K562 (cell line): ENCODE results near the gene C10orf95. TPM values are rescaled to one million over a fixed set of nuclear protein-coding genes. Genes with fewer than 3 reads are reported as not detected.

Source experiments
- ATAC-seq: fragments of 200-7000 bp; cut with Tn5 transposase; 3 replicates; pipeline ENCODE4 v1.9.1; 2020; ENCODE audit warnings: moderate library complexity
- BruUV-seq: library from RNA; stranded (reverse); fragments of 400-500 nt; replicated peaks from 2 replicates; lab custom pipeline; 2021; lab: Mats Ljungman, UMichigan
- CTCF ChIA-PET: fragments of 300-600 bp; formaldehyde crosslinking; extraction: SDS; loops from one replicate; lab custom pipeline; 2021; ENCODE audit warnings: low intra/inter-chr PET ratio; lab: Yijun Ruan, JAX
- POLR2A ChIA-PET: fragments of 300-600, 350-650 bp; sonication (Branson Sonifier 250); formaldehyde crosslinking; extraction: SDS; loops from one replicate; lab custom pipeline; 2021; ENCODE audit warnings: antibody characterized with exemption, inconsistent platforms; lab: Yijun Ruan, JAX
- DNase-seq, 4 experiments: peaks; one replicate each; pipeline versions ENCODE4 v3.0.0 to v3.0.0-alpha.2; 2011 to 2018; ENCODE audit warnings: low spot score in 3 of 4, mixed read lengths in 3 of 4; ENCODE audit errors: extremely low read depth in 1 of 4
- FAIRE-seq: peaks from 2 replicates; lab custom pipeline; 2011; peaks lifted over from hg19 to GRCh38; lab: Jason Lieb, UNC
- H2AFZ ChIP-seq: 2 replicates; pipeline ENCODE4 v1.6.0; 2011; ENCODE audit warnings: low read depth, low read length, control low read depth, inconsistent platforms
- H3K27ac ChIP-seq: fragments of 200-600 bp; 3 replicates; pipeline ENCODE4 v1.8.0; 2011; ENCODE audit warnings: low read depth, mild to moderate bottlenecking, control low read depth, inconsistent platforms, low read length, moderate library complexity, mixed read lengths; ENCODE audit errors: extremely low read depth
- H3K27me3 ChIP-seq, 2 experiments: fragments of 300-600 bp in 1 of 2; 2 replicates in 1 of 2; 3 replicates in 1 of 2; pipeline versions ENCODE4 v1.6.0 to v1.8.0; 2011; ENCODE audit warnings: inconsistent platforms in 2 of 2, low read length in 2 of 2, mild to moderate bottlenecking in 1 of 2, mixed read lengths in 1 of 2, moderate library complexity in 1 of 2; ENCODE audit not compliant: control insufficient read depth in 2 of 2, insufficient read depth in 2 of 2
- H3K36me3 ChIP-seq: fragments of 300-600 bp; 3 replicates; pipeline ENCODE4 v1.8.0; 2011; ENCODE audit warnings: mild to moderate bottlenecking, low read length, inconsistent platforms; ENCODE audit not compliant: control insufficient read depth, insufficient read depth
- H3K4me1 ChIP-seq, 2 experiments: fragments of 200-600 bp in 1 of 2; replicated peaks in 1 of 2; 2 replicates in 1 of 2; 3 replicates in 1 of 2; pipeline versions ENCODE4 v1.5.1 to v1.8.0; 2011; ENCODE audit warnings: inconsistent platforms in 2 of 2, low read length in 2 of 2, mild to moderate bottlenecking in 1 of 2, mixed read lengths in 1 of 2, moderate library complexity in 1 of 2; ENCODE audit not compliant: control insufficient read depth in 2 of 2, insufficient read depth in 2 of 2
- H3K4me2 ChIP-seq: 2 replicates; pipeline ENCODE4 v1.6.1; 2011; ENCODE audit warnings: low read length, control low read depth, inconsistent platforms, mixed read lengths; ENCODE audit not compliant: insufficient read depth
- H3K4me3 ChIP-seq: fragments of 200-600 bp; sonication (generic), shearing (Covaris generic); 2 replicates; pipeline ENCODE4 v1.5.1; 2016; ENCODE audit warnings: control low read depth, inconsistent platforms
- H3K79me2 ChIP-seq: fragments of 200-600 bp; 3 replicates; pipeline ENCODE4 v1.8.0; 2011; ENCODE audit warnings: low read length, inconsistent platforms; ENCODE audit not compliant: control insufficient read depth, insufficient read depth
- H3K9ac ChIP-seq, 2 experiments: 2 replicates each; pipeline versions ENCODE4 v1.6.0 to v1.6.1; 2011; ENCODE audit warnings: low read depth in 2 of 2, low read length in 2 of 2, control low read depth in 1 of 2, inconsistent platforms in 1 of 2, mild to moderate bottlenecking in 1 of 2, mixed read lengths in 1 of 2; ENCODE audit not compliant: insufficient read depth in 1 of 2
- H3K9me1 ChIP-seq: one replicate; pipeline ENCODE4 v1.6.0; 2011; ENCODE audit warnings: inconsistent platforms, mild to moderate bottlenecking, low read length, moderate library complexity; ENCODE audit not compliant: control insufficient read depth, insufficient read depth
- H3K9me3 ChIP-seq: replicated peaks from 2 replicates; pipeline ENCODE4 v1.5.1; 2011; ENCODE audit warnings: low read depth, low read length, inconsistent platforms; ENCODE audit not compliant: control insufficient read depth, insufficient read depth
- H4K20me1 ChIP-seq: replicated peaks from 2 replicates; pipeline ENCODE4 v1.6.1; 2011; ENCODE audit warnings: low read length, inconsistent platforms, mixed read lengths; ENCODE audit not compliant: control insufficient read depth, insufficient read depth
- ILF3 ChIP-seq: fragments of 450-650 bp; IDR thresholded peaks from 2 replicates; pipeline ENCODE4 v1.6.1; 2018; ENCODE audit warnings: antibody characterized with exemption, mild to moderate bottlenecking, moderate library complexity, borderline replicate concordance
- STAG1 ChIP-seq: sonication (generic); formaldehyde crosslinking; IDR thresholded peaks from 2 replicates; pipeline ENCODE4 v1.5.0; 2020; ENCODE audit warnings: missing genetic modification reagents, borderline replicate concordance
- TEAD1 ChIP-seq, 2 experiments: fragments of 450-650 bp in 1 of 2; sonication (generic) in 1 of 2; formaldehyde crosslinking; IDR thresholded peaks; 2 replicates each; pipeline versions ENCODE4 v1.4.0 to v1.8.0; 2020 to 2022; ENCODE audit warnings: mild to moderate bottlenecking in 2 of 2, missing genetic modification reagents in 1 of 2
- TEAD4 ChIP-seq, 2 experiments: sonication (generic) in 1 of 2; formaldehyde crosslinking in 1 of 2; IDR thresholded peaks; 2 replicates each; pipeline versions ENCODE4 v1.6.1 to v1.8.0; 2012 to 2022; ENCODE audit warnings: borderline replicate concordance in 1 of 2, inconsistent platforms in 1 of 2, low read length in 1 of 2, mild to moderate bottlenecking in 1 of 2, missing genetic modification reagents in 1 of 2
- ZNF134 ChIP-seq: fragments of 250-450 bp; sonication (Bioruptor Pico); conservative IDR thresholded peaks from 2 replicates; pipeline ENCODE4 v1.4.0; 2020
- ZNF140 ChIP-seq: fragments of 250-450 bp; sonication (Bioruptor Pico); IDR thresholded peaks from 2 replicates; pipeline ENCODE4 v1.8.0; 2021; ENCODE audit warnings: moderate library complexity, mild to moderate bottlenecking, inconsistent platforms
- ZNF24 ChIP-seq: fragments of 450-650 bp; IDR thresholded peaks from 2 replicates; pipeline ENCODE4 v1.6.1; 2016
- ZNF395 ChIP-seq: fragments of 200-800 bp; sonication (Bioruptor generic); IDR thresholded peaks from 2 replicates; pipeline ENCODE4 v1.6.1; 2017; ENCODE audit warnings: missing genetic modification characterization, missing compliant biosample characterization
- ZNF586 ChIP-seq: fragments of 450-650 bp; formaldehyde crosslinking; conservative IDR thresholded peaks from 2 replicates; pipeline ENCODE4 v1.4.0; 2020; ENCODE audit warnings: mild to moderate bottlenecking, moderate library complexity
- WGBS: fragments of 100-300 bp; shearing (Covaris generic); methylation state at CpG from one replicate; pipeline ENCODE4 v1.1.6; 2016; ENCODE audit warnings: low coverage, mixed read lengths; ENCODE audit not compliant: insufficient coverage; ENCODE audit errors: missing lambda C conversion rate; 5-methylcytosine and 5-hydroxymethylcytosine counted together
- in situ Hi-C: fragments of 300-500 bp; cut with MboI; formaldehyde crosslinking; loops from 4 replicates; pipeline ENCODE4 v1.15.0; 2018; ENCODE audit warnings: inconsistent platforms, mixed read lengths
- intact Hi-C: fragments of 100-400 bp; cut with micrococcal nuclease; formaldehyde crosslinking; loops from 2 replicates; pipeline ENCODE4 v1.14.2; 2022
- polyA plus RNA-seq, 8 experiments: library from polyadenylated mRNA; depleted of rRNA in 4 of 8; stranded (reverse) in 5 of 8; unstranded in 3 of 8; fragments of >200 nt; fragmentation: Nextera tagmentation in 2 of 8; fragmentation: Illumina TruSeq in 1 of 8; extraction: Ambion mirVana in 2 of 8; extraction: Trizol in 1 of 8; gene quantifications; 2 replicates each; pipeline versions ENCODE4 v1.2.1 to v1.2.3, GENCODE V29; 2011 to 2014; ENCODE audit warnings: inconsistent platforms in 1 of 8, missing spikeins in 1 of 8
- total RNA-seq, 7 experiments: library from RNA; depleted of rRNA in 6 of 7; stranded (reverse); fragments of >200 nt in 6 of 7; fragmentation: Illumina TruSeq in 2 of 7; extraction: Trizol in 2 of 7; gene quantifications; 2 replicates each; pipeline versions ENCODE4 v1.2.1 to v1.2.3, GENCODE V29; 2011 to 2021; ENCODE audit warnings: low replicate concordance in 1 of 7
- TF ChIP-seq, protein P1 (sequence below): sonication (generic); formaldehyde crosslinking; IDR thresholded peaks from 2 replicates; pipeline ENCODE4 v1.8.0; 2022; ENCODE audit warnings: missing genetic modification reagents, mild to moderate bottlenecking, borderline replicate concordance
- TF ChIP-seq, protein P2 (sequence below), 2 experiments: fragments of 450-650 bp; formaldehyde crosslinking in 1 of 2; IDR thresholded peaks; 2 replicates each; pipeline versions ENCODE4 v1.4.0 to v1.6.1; 2014 to 2020; ENCODE audit warnings: mild to moderate bottlenecking in 2 of 2, borderline replicate concordance in 1 of 2, low read depth in 1 of 2

The C10orf95 gene
- total and polyA plus RNA-seq, 9 of the 15 experiments (the other 6 are each of a cell fraction or from before 2014, with no cell fraction given): 0.03 to 0.41 (median 0.17) TPM; not detected in 1

DNA sequence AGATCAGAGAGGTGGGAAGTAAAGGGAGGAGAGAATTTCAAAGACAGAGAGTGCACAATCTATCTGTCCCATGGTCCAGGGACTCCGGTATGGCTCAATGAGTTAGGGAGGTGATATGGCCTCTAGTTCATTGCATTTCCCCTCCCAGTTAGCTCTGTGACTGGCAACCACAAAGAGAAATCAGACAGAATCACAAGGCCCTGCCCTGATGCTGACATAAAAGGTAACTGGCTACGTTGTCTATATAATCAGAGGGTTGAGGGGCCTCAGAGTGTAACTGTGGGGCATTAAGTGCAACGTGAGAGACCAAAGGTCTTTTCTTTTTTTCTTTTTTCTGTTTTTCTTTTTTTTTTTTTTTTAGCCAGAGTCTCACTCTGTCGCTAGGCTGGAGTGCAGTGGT, 7.3 kb upstream of the C10orf95 start:
- H3K79me2 ChIP-seq: peaks cover 3% of the 10 kb centered on the region; the same call in 2 of the 3 replicates
- H3K9ac ChIP-seq: no peak overlapping the region
- no peak overlapping the region for H2AFZ ChIP-seq
- intact Hi-C loops (no loop called here), in situ Hi-C loops (no loop called here)
- ATAC-seq (no peak), FAIRE-seq (no peak), DNase-seq (no peak)
- no peak overlapping the region for H3K27ac ChIP-seq
- ChIA-PET CTCF (no interaction called here), POLR2A (no interaction called here)
- H4K20me1 ChIP-seq: no peaks in the 10 kb centered on the region
- BruUV-seq: no TSS peak
- H3K4me2 ChIP-seq: no peak overlapping the region
- H3K9me3 ChIP-seq: no peaks in the 10 kb centered on the region
- peaks cover 21% of the 10 kb centered on the region; the same call in 2 of the 3 replicates for H3K36me3 ChIP-seq
- no peaks in the 10 kb centered on the region for H3K9me1 ChIP-seq
- peaks cover 29 to 35% of the 10 kb centered on the region in 2 experiments for H3K4me1 ChIP-seq
- no peak overlapping the region for H3K4me3 ChIP-seq
- no peak for TF ChIP-seq ZNF586 (CRISPR knock-in tag)
- TF ChIP-seq TEAD4 (IDR thresholded peaks at IDR 0.05; ENCODE audit: low read length): no peak
- TF ChIP-seq TEAD4 (CRISPR knock-in tag; IDR thresholded peaks at IDR 0.05; ENCODE audit: borderline replicate concordance): no peak
- no peak for TF ChIP-seq ILF3
- TF ChIP-seq ZNF134 (CRISPR knock-in tag): no peak
- TF ChIP-seq TEAD1 (CRISPR knock-in tag; IDR thresholded peaks at IDR 0.05): no peak
- TF ChIP-seq, protein P1, sequence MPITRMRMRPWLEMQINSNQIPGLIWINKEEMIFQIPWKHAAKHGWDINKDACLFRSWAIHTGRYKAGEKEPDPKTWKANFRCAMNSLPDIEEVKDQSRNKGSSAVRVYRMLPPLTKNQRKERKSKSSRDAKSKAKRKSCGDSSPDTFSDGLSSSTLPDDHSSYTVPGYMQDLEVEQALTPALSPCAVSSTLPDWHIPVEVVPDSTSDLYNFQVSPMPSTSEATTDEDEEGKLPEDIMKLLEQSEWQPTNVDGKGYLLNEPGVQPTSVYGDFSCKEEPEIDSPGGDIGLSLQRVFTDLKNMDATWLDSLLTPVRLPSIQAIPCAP (CRISPR knock-in tag): no peak
- no peak for TF ChIP-seq ZNF395 (CRISPR knock-in tag)
- TF ChIP-seq ZNF24: no peak
- TF ChIP-seq ZNF140 (CRISPR knock-in tag): no peak
- TF ChIP-seq STAG1 (CRISPR knock-in tag): no peak
- TF ChIP-seq, protein P2, sequence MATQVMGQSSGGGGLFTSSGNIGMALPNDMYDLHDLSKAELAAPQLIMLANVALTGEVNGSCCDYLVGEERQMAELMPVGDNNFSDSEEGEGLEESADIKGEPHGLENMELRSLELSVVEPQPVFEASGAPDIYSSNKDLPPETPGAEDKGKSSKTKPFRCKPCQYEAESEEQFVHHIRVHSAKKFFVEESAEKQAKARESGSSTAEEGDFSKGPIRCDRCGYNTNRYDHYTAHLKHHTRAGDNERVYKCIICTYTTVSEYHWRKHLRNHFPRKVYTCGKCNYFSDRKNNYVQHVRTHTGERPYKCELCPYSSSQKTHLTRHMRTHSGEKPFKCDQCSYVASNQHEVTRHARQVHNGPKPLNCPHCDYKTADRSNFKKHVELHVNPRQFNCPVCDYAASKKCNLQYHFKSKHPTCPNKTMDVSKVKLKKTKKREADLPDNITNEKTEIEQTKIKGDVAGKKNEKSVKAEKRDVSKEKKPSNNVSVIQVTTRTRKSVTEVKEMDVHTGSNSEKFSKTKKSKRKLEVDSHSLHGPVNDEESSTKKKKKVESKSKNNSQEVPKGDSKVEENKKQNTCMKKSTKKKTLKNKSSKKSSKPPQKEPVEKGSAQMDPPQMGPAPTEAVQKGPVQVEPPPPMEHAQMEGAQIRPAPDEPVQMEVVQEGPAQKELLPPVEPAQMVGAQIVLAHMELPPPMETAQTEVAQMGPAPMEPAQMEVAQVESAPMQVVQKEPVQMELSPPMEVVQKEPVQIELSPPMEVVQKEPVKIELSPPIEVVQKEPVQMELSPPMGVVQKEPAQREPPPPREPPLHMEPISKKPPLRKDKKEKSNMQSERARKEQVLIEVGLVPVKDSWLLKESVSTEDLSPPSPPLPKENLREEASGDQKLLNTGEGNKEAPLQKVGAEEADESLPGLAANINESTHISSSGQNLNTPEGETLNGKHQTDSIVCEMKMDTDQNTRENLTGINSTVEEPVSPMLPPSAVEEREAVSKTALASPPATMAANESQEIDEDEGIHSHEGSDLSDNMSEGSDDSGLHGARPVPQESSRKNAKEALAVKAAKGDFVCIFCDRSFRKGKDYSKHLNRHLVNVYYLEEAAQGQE (IDR thresholded peaks at IDR 0.05; ENCODE audit: borderline replicate concordance): no peak
- TF ChIP-seq, protein P2 (CRISPR knock-in tag; IDR thresholded peaks at IDR 0.05; ENCODE audit: low read depth): no peak
- 42% methylated on average over 4 of the region's 4 CpGs for WGBS
- H3K27me3 ChIP-seq: no peaks in the 10 kb centered on the region
